Measurements from ENCODE around the gene ZDHHC14.

The ZDHHC14 gene

GRCh38 chr6:157675831-157676230, 294.8 kb downstream of the ZDHHC14 start:
- DNase-seq (ENCODE audit: low read depth in 2 of 2) = no peak
- no peak for TF ChIP-seq CTCF (IDR thresholded peaks at IDR 0.05; ENCODE audit: low read depth, low read length)
- H3K4me3 ChIP-seq (replicated peaks in 1 of 2; ENCODE audit: low read depth in 2 of 2, low read length in 2 of 2) = no peak overlapping the region

GRCh38 chr6:157676241-157676640, 295.3 kb downstream of the ZDHHC14 start:
- TF ChIP-seq CTCF (IDR thresholded peaks at IDR 0.05; ENCODE audit: low read depth, low read length) = no peak
- no peak for DNase-seq (ENCODE audit: low read depth in 2 of 2)

GRCh38 chr6:157677235-157677634, 296.2 kb downstream of the ZDHHC14 start:
- DNase-seq (ENCODE audit: low read depth in 2 of 2) = no peak
- no peak for TF ChIP-seq CTCF (IDR thresholded peaks at IDR 0.05; ENCODE audit: low read depth, low read length)
- H3K4me3 ChIP-seq (replicated peaks in 1 of 2; ENCODE audit: low read depth in 2 of 2, low read length in 2 of 2) = no peak overlapping the region

More at GRCh38 chr6:157676241-157676640, 295.3 kb downstream of the ZDHHC14 start:
- H3K4me3 ChIP-seq (replicated peaks in 1 of 2; ENCODE audit: low read depth in 2 of 2, low read length in 2 of 2) = no peak overlapping the region

- H3K4me3 ChIP-seq (replicated peaks in 1 of 2; ENCODE audit: low read depth in 2 of 2, low read length in 2 of 2) = no peak overlapping the region
- no peak for DNase-seq (ENCODE audit: low read depth in 2 of 2)
- no peak for TF ChIP-seq CTCF (IDR thresholded peaks at IDR 0.05; ENCODE audit: low read depth, low read length)
Measured at GRCh38 chr6:157679605-157680580, 298.9 kb downstream of the ZDHHC14 start.

- peak in 1 of 2 donors; percentile 67 for DNase-seq (ENCODE audit: low read depth in 2 of 2)
- H3K4me3 ChIP-seq (replicated peaks in 1 of 2; ENCODE audit: low read depth in 2 of 2, low read length in 2 of 2) = no peak overlapping the region
- no peak for TF ChIP-seq CTCF (IDR thresholded peaks at IDR 0.05; ENCODE audit: low read depth, low read length)
Measured at GRCh38 chr6:157681041-157681650, 300.2 kb downstream of the ZDHHC14 start.

GRCh38 chr6:157682856-157683481, 302.0 kb downstream of the ZDHHC14 start:
- no peak overlapping the region for H3K4me3 ChIP-seq (replicated peaks in 1 of 2; ENCODE audit: low read depth in 2 of 2, low read length in 2 of 2)
- peak; percentile 73 to 83 for DNase-seq (ENCODE audit: low read depth in 2 of 2)
- no peak for TF ChIP-seq CTCF (IDR thresholded peaks at IDR 0.05; ENCODE audit: low read depth, low read length)

Data from cardiac fibroblast (primary cell).